Right atrium auricular region (tissue), 2 donors: ENCODE measurements around the gene RBM23. TPM values are rescaled to one million over a fixed set of nuclear protein-coding genes. Genes with fewer than 3 reads are reported as not detected.
"Not testable (repeated sequence)": the region's sequence is repeated elsewhere in the genome, so short reads cannot be mapped to it uniquely, and the experiment has no call there.

Experiments
- DNase-seq: peaks from one replicate; pipeline ENCODE4 v3.0.0-alpha.2; 2019; ENCODE audit warnings: low spot score
- H3K27ac ChIP-seq, 2 donors: fragments of 200-600 bp; sonication (generic); 1 replicate in 1 of 2; 2 replicates in 1 of 2; pipeline ENCODE4 v1.5.1; 2016 to 2019
- H3K27me3 ChIP-seq, 2 donors: fragments of 200-600 bp; sonication (generic); one replicate each; pipeline versions ENCODE4 v1.5.1 to v1.6.0; 2017 to 2019
- H3K36me3 ChIP-seq: fragments of 200-600 bp; sonication (generic); one replicate; pipeline ENCODE4 v1.5.1; 2016
- H3K4me1 ChIP-seq, 2 donors: fragments of 200-600 bp; sonication (generic); one replicate each; pipeline versions ENCODE4 v1.5.1 to v1.6.0; 2017 to 2019
- H3K4me3 ChIP-seq, 2 donors: fragments of 200-600 bp; sonication (generic); 1 replicate in 1 of 2; 2 replicates in 1 of 2; pipeline ENCODE4 v1.5.1; 2017 to 2019; ENCODE audit warnings: mild to moderate bottlenecking in 1 of 2, moderate library complexity in 1 of 2
- H3K9me3 ChIP-seq, 2 donors: fragments of 200-600 bp; sonication (generic); one replicate each; pipeline ENCODE4 v1.5.1; 2019
- CTCF ChIP-seq, 2 donors: fragments of 200-600 bp; sonication (generic); IDR thresholded peaks; one replicate each; pipeline ENCODE4 v1.5.1; 2019; ENCODE audit warnings: antibody characterized with exemption in 2 of 2
- total RNA-seq, 2 donors: library from RNA; depleted of rRNA; stranded (reverse); fragments of >200 nt; gene quantifications; one replicate each; pipeline ENCODE4 v1.1.0, GENCODE V29; 2016

Gene RBM23
- total RNA-seq, 2 donors from 2014 or later = 76.5 to 774 TPM

GRCh38 chr14:22852599-22852939, 66.4 kb downstream of the RBM23 start:
- no peaks in the 10 kb centered on the region for H3K9me3 ChIP-seq
- no peak for TF ChIP-seq CTCF (IDR thresholded peaks at IDR 0.05)
- H3K27me3 ChIP-seq = no peaks in the 10 kb centered on the region
- DNase-seq = no peak
- no peaks in the 10 kb centered on the region for H3K36me3 ChIP-seq
- no peak overlapping the region for H3K4me3 ChIP-seq
- peak overlapping the region in 1 of 2 donors; percentile 34 for H3K27ac ChIP-seq
- H3K4me1 ChIP-seq = peaks cover 0 to 55% of the 10 kb centered on the region in 2 donors

- peak overlapping the region in 1 of 2 donors; percentile 81 for H3K27ac ChIP-seq
- H3K27me3 ChIP-seq, DNase-seq, H3K36me3 ChIP-seq, H3K4me3 ChIP-seq, H3K9me3 ChIP-seq: not testable (repeated sequence)
- H3K4me1 ChIP-seq = peaks cover 0 to 58% of the 10 kb centered on the region in 2 donors
Observed at GRCh38 chr14:22852178-22852577, 66.8 kb downstream of the RBM23 start.

- Histone ChIP-seq H3K27me3 (no peaks in the 10 kb centered on the region), H3K4me1 (peaks cover 0 to 69% of the 10 kb centered on the region in 2 donors), H3K27ac (peak overlapping the region; percentile 81 to 84), H3K9me3 (no peaks in the 10 kb centered on the region), H3K36me3 (peaks cover 9% of the 10 kb centered on the region), H3K4me3 (no peak overlapping the region)
- DNase-seq = peak; percentile 93
- TF ChIP-seq CTCF (IDR thresholded peaks at IDR 0.05) = no peak
Observed at GRCh38 chr14:22850944-22851764, 67.8 kb downstream of the RBM23 start.

GRCh38 chr14:22849212-22849819, 69.6 kb downstream of the RBM23 start:
- no peaks in the 10 kb centered on the region for H3K27me3 ChIP-seq
- H3K36me3 ChIP-seq = peaks cover 27% of the 10 kb centered on the region
- H3K4me3 ChIP-seq = no peak overlapping the region
- H3K4me1 ChIP-seq = peaks cover 0 to 72% of the 10 kb centered on the region in 2 donors
- H3K9me3 ChIP-seq = no peaks in the 10 kb centered on the region
- TF ChIP-seq CTCF (IDR thresholded peaks at IDR 0.05) = no peak
- H3K27ac ChIP-seq = peak overlapping the region; percentile 72 to 84
- peak; percentile 81 for DNase-seq

GRCh38 chr14:22848351-22849164, 70.4 kb downstream of the RBM23 start:
- H3K27me3 ChIP-seq = no peaks in the 10 kb centered on the region
- H3K9me3 ChIP-seq = no peaks in the 10 kb centered on the region
- H3K4me1 ChIP-seq = peaks cover 0 to 71% of the 10 kb centered on the region in 2 donors
- TF ChIP-seq CTCF (IDR thresholded peaks at IDR 0.05) = no peak
- H3K36me3 ChIP-seq = peaks cover 33% of the 10 kb centered on the region
- peak overlapping the region; percentile 72 to 84 for H3K27ac ChIP-seq
- peak; percentile 81 for DNase-seq
- no peak overlapping the region for H3K4me3 ChIP-seq
